Stimulated activated CD8-positive, alpha-beta memory T cell treated with anti-CD3 and anti-CD28 coated beads, Interleukin-15, amount 100 ng/mL, for 48 hours (primary cell): Measurements from ENCODE around the gene CLCA1.

ENCODE experiments used
- DNase-seq, 2 donors: peaks; one replicate each; pipeline ENCODE4 v3.0.0-alpha.2; 2020; ENCODE audit warnings: low read depth in 2 of 2

CLCA1 gene, protein sequence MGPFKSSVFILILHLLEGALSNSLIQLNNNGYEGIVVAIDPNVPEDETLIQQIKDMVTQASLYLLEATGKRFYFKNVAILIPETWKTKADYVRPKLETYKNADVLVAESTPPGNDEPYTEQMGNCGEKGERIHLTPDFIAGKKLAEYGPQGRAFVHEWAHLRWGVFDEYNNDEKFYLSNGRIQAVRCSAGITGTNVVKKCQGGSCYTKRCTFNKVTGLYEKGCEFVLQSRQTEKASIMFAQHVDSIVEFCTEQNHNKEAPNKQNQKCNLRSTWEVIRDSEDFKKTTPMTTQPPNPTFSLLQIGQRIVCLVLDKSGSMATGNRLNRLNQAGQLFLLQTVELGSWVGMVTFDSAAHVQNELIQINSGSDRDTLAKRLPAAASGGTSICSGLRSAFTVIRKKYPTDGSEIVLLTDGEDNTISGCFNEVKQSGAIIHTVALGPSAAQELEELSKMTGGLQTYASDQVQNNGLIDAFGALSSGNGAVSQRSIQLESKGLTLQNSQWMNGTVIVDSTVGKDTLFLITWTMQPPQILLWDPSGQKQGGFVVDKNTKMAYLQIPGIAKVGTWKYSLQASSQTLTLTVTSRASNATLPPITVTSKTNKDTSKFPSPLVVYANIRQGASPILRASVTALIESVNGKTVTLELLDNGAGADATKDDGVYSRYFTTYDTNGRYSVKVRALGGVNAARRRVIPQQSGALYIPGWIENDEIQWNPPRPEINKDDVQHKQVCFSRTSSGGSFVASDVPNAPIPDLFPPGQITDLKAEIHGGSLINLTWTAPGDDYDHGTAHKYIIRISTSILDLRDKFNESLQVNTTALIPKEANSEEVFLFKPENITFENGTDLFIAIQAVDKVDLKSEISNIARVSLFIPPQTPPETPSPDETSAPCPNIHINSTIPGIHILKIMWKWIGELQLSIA

DNA sequence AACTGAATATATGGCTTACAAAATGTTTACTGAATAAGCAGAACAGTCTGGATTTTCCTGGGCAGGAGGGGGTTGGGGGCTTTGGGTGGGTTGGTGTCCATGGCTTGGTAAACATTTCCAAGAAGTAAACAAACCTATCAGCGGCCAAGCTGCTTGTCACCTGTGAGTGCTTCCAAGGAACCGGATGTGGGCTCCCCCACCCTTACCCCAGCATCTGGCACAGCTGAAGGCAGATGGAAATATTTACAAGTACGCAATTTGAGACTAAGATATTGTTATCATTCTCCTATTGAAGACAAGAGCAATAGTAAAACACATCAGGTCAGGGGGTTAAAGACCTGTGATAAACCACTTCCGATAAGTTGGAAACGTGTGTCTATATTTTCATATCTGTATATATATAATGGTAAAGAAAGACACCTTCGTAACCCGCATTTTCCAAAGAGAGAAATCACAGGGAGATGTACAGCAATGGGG lies at the start of gene CLCA1:
TSS of gene CLCA1 (plus strand) at position 427 of the 477 bp plus-strand sequence. CDS start at position 472, 45 bp downstream.
- no peak for DNase-seq

DNA sequence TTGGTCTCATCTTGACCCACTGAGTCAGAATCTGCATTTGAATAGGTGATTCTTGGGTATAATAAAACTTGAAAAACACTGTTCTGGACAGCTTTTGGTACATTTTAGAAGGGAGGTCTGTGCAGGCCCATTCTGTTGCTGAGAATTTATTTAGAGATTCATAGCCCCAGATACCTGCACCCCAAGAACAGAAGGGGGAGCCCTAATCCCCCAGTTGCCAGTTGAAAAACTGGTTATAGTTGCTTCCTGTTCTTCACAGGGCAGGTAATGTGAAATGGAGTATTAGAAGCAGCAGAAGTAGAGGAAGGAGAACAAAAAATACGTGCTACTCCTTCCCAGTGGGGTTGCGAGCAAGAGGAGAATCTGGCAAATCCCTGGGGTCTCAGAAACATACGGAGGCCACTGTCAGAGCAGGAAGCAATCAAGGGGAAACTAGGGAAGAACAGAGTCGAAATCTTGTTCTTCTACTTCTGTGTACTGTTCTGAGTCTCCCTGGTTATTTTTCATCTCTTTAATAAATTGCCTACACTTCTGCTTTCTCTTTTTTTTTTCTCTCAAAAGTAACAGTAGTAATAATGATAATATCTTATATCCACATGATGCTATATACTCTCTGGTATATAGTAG lies 49.3 kb upstream of the CLCA1 start:
- no peak for DNase-seq

DNA sequence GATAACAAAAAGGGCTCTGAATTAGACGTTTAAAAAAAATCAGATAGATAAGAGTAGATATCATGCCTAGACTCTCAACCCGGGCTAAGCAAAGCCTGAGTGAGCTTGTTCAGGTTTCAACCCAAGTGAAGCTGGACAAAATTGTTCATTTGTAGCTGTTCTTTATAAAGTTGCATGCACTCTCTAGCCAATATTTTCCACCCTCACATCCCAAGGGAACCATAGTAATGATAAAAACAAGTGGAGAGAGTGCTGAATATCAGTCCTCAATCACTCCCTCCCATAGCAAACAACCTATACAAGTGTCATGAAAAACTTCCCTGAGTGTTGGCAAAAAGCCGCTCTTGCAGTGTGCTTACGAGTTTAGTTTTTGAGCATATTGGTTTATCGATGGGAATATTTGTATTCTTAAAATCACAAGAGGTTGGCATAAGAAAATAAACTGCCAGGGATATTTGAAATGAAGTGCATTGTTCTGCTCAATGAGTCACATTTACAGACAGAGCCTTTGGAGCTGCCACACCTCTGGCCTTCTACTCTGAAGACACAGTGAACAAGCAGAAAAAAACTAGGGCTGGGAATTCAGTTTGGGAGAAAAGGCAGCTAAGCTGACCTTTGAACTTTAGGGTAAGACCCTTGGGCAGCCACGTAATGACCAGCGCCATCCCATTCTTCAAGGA lies 47.0 kb upstream of the CLCA1 start:
- DNase-seq, result no peak

DNA sequence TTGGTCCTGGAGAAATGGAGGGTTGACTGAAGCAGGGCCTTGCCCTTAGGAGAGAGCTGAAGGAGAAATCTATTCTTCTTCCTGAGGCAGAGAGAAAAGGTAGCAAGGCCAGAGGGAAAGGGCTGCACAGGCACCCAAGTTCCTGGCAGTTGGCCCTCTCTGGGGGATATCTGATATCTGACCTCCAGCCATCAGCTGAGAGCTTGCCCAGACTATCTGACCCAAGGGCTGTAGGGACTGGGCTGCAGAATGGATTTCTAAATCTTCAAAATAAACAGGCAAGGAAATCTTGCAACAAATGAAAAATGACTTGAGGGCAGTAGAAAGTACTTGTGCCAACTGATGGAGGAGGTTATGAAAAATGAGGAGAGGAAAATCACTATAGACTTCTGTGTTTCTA lies 45.3 kb upstream of the CLCA1 start:
- no peak for DNase-seq

DNA sequence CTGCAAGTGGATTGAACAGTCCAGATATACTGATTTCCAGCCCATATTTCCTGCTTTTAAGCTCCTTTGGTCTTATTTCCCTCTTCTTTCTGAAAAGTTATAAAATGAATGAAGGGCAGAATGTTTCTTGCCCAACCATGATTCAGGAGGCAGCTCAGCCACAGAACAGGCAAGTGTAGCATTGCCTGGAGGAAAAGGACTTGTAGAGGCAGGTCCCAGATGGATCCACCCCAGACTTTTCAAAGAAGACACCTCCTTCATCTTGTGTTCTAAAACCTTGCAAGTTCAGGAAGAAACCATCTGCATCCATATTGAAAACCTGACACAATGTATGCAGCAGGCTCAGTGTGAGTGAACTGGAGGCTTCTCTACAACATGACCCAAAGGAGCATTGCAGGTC lies 44.9 kb upstream of the CLCA1 start, which contains the start of gene CLCA2:
TSS of gene CLCA2 (plus strand) at position 299 of the 400 bp plus-strand sequence. CDS start at position 376, 77 bp downstream.
- DNase-seq, result no peak

DNA sequence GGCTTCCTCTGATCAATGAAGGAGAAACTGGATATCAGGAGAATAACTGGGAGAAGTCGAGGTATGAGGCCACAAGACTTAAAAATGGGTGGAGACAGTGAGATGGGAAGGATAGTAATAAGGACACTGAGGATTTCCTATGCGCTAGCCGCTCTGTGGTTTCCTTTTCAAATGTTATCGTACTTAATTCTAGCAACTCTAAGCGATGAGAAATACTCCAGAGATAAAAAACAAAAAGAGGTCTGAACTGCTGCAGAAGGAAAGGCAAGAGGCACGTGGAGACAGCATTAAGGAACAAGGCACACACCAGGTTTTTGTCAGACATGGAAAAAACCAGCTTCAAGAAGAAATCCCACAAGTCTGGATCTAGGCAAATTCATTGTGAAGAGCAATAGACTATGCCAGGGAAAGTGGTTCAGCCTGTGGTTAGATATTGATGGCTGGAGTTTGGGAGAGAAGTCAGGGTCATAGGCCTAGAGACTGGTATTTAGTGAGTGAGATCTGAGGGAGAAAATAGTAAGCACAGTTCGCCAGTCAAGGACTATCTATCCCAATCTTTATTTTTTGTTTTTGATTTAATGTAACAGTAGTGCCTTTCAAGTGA lies 39.5 kb upstream of the CLCA1 start:
- no peak for DNase-seq

DNA sequence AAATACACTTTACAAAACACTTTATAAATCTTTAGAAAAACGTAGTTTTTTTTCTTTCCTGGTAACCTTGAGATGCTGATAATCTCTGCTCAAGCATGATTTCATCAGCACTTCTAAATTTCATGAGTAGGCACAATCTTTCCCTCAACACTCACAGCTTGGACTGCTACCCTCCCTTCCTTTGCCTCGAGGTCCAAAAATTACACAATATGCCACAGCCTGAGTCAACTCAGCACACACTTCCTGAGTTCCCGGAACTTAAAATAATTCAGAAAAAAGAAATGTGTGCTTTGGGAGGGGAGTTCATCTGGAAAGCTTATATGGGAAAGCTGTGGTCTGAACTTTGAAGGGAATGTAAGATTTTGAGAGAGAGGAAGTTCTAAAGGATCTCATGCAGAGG lies 38.9 kb upstream of the CLCA1 start:
- DNase-seq, result peak in 1 of 2 donors; percentile 10

DNA sequence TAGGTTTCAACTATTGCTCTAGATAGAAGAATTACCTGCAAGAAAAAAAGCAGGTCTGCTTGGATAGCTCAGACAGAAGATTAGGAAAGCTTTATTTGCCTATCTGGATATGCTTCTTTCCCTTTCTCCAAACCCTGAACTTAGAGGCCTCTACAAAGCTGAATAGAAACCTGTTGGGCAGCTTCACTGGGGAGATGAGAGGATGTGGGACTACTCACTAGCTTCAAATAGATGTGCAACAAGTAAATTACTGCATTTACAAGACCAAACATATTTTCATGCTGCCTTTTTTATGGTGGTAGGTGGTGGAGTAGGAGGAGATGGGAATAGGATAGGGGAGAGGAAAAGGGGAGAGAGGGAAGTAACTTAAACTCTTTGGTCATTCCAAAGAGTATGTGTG lies 38.4 kb upstream of the CLCA1 start:
- DNase-seq, result no peak

DNA sequence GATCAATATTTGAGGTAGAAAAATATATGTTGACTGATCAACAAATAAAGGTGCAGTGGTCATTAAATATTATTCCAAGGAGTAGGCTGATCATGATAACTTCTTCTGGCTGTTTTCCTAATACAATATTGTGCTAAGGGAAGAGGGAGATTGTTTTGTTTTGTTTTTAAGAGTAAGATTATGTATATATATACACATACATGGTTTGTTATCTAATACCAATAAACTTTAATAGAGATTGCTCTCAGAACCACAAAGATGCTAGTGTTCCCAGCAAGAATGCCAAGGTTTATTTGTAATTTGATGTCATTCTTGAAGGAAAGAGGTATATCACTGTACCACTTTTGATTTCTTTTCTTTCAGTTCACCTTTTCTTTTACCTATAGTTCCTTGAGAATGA lies 34.7 kb upstream of the CLCA1 start:
- no peak for DNase-seq

DNA sequence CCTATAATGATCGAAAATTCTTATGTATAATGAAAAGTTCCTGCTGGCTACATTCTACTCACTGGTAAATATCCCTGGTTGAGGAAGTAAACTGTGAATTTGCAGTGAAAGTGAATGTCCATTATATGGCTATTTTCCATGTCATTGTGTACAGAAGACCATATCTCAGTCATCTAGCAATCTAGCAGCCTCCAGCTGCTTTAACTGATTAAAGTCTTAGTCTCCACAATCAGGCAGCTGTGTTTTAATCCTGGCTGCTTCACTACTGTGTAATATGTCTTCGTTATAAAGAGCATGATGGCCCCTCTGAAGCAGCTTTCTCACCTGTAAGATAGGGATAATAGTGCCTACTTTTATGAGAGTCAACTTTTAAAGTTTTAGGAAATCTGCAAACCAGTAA lies 33.4 kb upstream of the CLCA1 start:
- no peak for DNase-seq

DNA sequence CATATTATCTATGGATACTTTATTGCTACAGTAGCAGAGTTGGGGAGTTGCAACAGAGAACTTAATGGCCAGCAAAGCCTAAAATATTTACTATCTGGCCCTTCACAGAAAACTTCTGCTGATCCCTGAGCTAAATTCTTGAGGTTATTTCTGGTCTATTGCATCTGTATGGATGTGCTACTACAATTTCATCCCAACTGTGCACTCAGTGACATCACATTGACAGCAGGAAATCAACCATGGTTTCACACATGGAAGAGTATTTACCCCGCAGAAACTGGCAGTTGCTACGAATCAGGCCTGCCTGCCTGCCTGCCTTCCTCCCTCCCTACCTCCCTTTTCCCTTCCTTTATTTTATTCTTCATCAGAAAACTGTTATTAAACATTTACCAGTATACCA lies 32.7 kb upstream of the CLCA1 start:
- DNase-seq, result no peak

DNA sequence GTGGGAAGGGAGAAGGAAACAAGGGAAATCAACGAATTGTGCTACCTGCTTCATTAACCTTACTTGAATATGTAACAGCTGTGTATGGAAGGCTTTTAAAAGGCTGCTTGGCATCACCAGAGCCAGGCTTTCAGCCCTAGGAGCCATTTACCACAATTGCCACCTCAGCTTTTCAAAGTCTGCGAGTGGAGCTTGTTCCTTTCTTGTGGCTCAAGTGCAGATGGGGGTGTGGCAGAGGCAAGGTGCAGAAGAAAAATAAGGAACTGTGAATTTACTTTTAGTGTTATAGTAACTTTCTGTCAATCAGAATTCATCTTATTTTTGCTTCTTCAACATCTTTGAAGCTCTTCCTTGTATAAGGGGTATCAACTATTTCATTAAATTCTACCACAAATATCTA lies 27.1 kb upstream of the CLCA1 start:
- no peak for DNase-seq

DNA sequence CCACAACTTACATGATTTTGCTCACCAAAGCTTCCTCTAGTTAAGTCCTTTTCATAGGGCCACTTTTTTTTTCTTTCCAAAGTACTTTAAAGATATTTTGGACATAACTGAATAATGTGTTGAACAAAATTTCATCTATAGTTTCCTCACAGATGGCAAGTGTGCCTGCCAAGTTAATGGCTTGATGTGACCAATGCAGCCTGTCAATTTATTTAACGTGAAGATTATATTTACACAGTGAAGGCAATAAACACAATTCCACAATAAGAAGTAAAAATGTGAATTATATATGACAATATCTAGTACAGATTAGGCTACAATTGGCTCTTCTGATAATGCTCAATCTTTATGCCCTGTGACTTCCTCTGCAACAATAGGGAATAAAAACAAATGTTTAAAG lies 26.7 kb upstream of the CLCA1 start:
- DNase-seq, result no peak

DNA sequence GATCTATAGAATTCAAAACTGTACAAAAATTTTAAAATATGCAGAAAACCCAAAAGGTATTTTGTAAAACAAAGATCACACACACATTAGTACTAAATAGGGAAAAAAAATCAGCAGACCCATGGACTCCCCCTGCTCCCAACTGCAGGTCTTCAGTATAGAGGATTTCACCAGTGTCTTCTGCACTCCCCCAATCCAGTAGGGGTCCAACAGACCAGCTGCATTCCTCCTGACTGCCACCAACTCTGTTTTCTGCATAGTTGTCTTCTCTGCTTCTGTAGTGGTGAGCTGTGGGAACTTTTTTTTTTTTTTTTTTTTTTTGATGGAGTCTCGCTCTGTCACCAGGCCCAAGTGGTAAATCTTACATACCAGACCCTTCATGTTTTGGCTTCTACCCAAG lies 22.8 kb upstream of the CLCA1 start:
- no peak for DNase-seq

DNA sequence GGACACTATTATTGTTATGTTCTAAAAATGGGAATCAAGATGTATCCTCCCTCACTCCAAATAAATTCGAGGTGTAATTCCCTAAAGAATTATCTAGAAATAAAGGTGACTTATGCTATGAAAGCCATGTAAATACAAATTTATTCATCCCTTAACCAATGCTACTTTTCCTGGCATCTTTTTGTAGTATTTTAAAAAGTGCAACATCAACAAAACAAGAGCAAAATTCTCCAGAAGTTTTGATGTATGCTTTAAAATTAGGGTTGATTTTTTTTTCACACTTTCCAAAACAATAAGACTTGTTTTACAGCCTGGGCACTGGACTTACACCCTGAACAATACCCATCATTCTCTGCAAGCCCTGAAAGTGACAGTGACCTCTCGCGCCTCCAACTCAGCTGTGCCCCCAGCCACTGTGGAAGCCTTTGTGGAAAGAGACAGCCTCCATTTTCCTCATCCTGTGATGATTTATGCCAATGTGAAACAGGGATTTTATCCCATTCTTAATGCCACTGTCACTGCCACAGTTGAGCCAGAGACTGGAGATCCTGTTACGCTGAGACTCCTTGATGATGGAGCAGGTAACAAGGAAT lies 21.4 kb upstream of the CLCA1 start:
- no peak for DNase-seq

DNA sequence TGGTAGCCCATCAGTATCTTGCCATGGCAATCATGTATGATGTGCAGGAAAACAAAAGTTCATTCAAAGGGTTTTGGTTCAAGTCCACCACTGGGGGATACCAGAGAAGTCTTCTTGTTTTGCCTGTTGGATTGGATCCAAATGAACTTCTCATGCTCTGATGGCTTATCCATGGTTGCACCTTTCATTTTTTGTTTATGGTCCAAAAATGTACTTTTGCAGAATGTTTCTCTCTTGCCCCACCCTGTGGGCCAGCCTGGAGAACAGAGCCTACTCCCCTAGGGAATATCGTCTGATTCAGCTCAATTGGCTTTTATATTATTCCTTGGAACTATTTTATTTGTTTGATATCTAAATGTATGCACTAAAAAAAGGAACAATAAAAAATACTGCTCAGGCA lies 20.1 kb upstream of the CLCA1 start:
- DNase-seq, result no peak

DNA sequence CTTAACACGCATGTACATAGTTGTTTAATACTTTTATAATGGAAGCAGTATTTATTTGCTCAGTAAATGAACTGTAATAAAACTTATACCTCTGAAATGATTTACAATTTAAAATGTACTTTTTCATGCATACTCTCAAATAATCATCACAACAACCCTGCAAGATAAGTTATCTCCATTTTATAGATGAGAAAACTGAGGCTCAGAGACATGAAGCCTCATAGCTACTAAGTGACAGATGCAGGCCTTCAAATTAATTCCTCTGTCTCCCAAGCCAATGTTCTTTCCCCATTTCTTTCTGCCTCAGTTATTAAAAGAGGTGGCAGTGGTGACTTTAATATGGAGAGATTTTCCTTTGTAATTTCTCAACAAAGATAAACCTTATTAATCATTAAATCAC lies 19.6 kb upstream of the CLCA1 start:
- DNase-seq, result no peak

DNA sequence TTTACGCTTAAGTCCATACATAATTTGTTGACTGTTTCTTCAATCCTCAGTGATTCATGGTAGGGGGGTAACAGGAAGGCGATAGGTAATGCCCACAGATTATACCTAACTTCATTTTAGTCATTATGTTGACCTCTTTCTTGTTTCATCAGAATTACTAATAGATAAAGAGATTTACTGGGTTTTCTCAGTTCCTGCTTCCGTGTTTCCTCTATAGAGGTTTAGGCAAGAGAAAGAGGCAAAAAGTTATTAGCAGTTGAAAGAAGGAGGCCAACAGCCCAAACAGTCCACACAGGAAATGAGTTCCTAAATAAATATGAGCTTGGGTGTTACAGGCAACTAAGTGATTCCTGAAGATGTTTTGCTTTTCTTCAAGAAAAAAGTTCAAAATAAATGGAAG lies 17.9 kb upstream of the CLCA1 start:
- DNase-seq, result no peak

DNA sequence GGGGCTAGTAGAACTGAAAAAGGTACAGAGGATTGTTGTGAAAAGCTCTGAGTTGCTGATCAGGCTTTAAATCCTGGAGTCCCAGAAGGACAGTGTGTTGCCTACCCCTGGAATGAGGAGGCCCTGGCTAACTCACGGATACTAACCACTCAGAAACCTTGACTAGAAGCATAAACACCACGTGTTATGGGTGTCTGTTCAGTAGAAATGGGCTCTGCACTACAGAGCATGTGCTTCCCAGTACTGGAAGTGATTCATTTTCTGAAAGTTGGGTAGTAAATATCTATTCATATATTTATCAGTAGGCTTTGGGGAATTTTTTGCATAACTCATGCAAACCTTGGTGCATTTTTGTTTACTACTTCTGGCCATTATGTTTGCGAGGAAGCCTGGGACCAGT lies 15.1 kb upstream of the CLCA1 start:
- DNase-seq, result no peak

DNA sequence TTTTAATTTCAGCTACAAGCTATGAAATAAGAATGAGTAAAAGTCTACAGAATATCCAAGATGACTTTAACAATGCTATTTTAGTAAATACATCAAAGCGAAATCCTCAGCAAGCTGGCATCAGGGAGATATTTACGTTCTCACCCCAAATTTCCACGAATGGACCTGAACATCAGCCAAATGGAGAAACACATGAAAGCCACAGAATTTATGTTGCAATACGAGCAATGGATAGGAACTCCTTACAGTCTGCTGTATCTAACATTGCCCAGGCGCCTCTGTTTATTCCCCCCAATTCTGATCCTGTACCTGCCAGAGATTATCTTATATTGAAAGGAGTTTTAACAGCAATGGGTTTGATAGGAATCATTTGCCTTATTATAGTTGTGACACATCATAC lies 13.7 kb upstream of the CLCA1 start:
- DNase-seq, result no peak

DNA sequence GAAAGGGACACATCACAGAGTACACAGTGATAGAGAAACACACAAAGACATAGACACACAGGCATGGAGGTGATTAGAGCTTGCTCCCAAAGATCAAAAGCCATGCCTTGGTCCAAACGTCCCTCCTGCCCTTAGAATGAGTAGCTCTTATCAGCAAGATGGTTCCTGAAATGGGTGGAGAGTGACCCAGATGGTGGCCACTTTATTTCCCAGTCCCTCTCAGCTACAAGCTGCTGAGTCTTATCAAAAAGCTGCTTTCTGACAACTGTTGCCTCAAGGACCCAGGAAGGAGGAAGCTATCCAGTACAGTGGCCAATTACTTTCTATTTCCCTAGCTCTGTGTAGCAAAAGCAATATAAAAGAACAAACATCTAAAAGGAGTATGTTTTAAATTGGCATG lies 7.7 kb upstream of the CLCA1 start:
- DNase-seq, result no peak
